Upper lobe of left lung (tissue), 4 donors: ENCODE measurements around the gene PTPRH.

Experiments used
- POLR2A ChIP-seq, 4 donors: fragments of 450-650 bp; IDR thresholded peaks; one replicate each; pipeline ENCODE4 v1.5.1; 2016 to 2017; ENCODE audit warnings: antibody characterized with exemption in 4 of 4, mild to moderate bottlenecking in 2 of 4
- POLR2AphosphoS5 ChIP-seq, 2 donors: sonication (generic); formaldehyde crosslinking; IDR thresholded peaks; one replicate each; pipeline ENCODE4 v1.5.1; 2017; ENCODE audit warnings: antibody characterized with exemption in 2 of 2

DNA sequence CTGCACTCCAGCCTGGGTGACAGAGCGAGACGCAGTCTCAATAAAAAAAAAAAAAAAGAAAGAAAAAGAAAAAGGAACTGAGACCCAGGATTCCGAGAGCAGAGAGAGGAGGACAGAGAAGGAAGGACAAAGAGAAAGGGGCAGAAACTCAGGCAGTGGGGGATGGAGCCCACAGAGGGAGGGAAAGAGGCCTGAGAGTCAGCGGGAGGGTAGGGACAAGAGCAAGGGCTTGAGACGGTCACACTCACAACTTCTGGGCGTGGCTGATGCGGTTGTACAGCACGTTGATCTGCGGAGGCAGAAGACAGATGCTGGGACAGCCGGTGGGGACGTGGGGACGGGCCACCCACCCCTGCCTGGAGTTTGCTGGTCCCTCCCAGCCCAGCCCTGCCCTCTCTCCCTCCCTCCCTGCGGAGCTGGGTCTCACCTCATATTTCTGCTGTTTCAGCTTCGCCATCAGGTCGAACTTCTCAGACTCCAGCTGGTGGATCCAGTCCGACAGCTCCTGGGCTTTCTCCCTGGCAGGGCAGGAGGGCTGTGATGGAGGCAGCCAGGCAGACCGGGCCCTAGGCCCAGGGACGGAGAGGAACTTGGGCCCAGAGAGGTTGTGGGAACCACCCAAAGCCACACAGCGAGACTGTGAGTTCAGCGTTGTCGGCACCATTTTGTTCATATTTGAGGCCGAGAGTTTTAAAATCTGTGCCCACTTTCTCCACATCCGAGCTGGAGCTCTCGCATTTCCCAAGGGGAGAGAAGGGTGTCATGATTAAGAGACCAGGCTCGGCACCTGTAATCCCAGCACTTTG, 75.5 kb downstream of the PTPRH start:
- no peak for TF ChIP-seq POLR2A (IDR thresholded peaks at IDR 0.05)
- TF ChIP-seq POLR2AphosphoS5 (IDR thresholded peaks at IDR 0.05) = no peak
